ENCODE results near the gene BIRC7. TPM values are rescaled to one million over a fixed set of nuclear protein-coding genes. Genes with fewer than 3 reads are reported as not detected.

BIRC7 gene
- total RNA-seq, 1 experiment from 2014 or later, result 0.17 TPM

GRCh38 chr20:63223826-63224207, 11.9 kb upstream of the BIRC7 start:
- peaks cover 5% of the 10 kb centered on the region for H3K4me1 Mint-ChIP-seq
- H3K9me3 Mint-ChIP-seq, result no peaks in the 10 kb centered on the region
- no peaks in the 10 kb centered on the region for H3K36me3 Mint-ChIP-seq
- ChIA-PET POLR2A (interaction anchor here (0.7 to 1.9 kb wide), 3 partner anchors 9 to 31 kb away, joined by 3 to 4 read pairs (median 4); no protein-coding TSS in a partner anchor), CTCF (interaction anchor here (0.5 to 4.8 kb wide), 74 partner anchors 9 to 671 kb away, joined by 3 to 173 read pairs (median 5); partner anchors contain the start of genes ARFGAP1, BIRC7, COL20A1 and NKAIN4)
- H3K27ac Mint-ChIP-seq, result no peak overlapping the region
- ATAC-seq (no peak), DNase-seq (ENCODE audit: low spot score) (no peak)
- no peak overlapping the region for H3K4me3 Mint-ChIP-seq
- TF ChIP-seq ZNF281 (CRISPR knock-in tag; IDR thresholded peaks at IDR 0.05) (no peak), KAT7 (CRISPR knock-in tag; IDR thresholded peaks at IDR 0.05; ENCODE audit: borderline replicate concordance) (no peak), ATF3 (CRISPR knock-in tag; conservative IDR thresholded peaks at IDR 0.05) (no peak)
- H3K27me3 Mint-ChIP-seq (ENCODE audit: low read depth), result peaks cover 4% of the 10 kb centered on the region; the same call in 1 of the 2 replicates

GRCh38 chr20:63224412-63225081, 11.2 kb upstream of the BIRC7 start:
- peak overlapping the region; percentile 53; the same call in 1 of the 2 replicates for H3K27ac Mint-ChIP-seq
- POLR2A ChIA-PET, result interaction anchor here (1.2 to 1.9 kb wide), 2 partner anchors 28 to 30 kb away, joined by 4 read pairs; no protein-coding TSS in a partner anchor
- TF ChIP-seq ZNF532 (CRISPR knock-in tag; IDR thresholded peaks at IDR 0.05; ENCODE audit: borderline replicate concordance) (no peak), NFYB (CRISPR knock-in tag; conservative IDR thresholded peaks at IDR 0.05; ENCODE audit: low read depth) (no peak), GRHL2 (CRISPR knock-in tag; IDR thresholded peaks at IDR 0.05; ENCODE audit: insufficient replicate concordance, severe bottlenecking) (no peak), ZNF512 (CRISPR knock-in tag; IDR thresholded peaks at IDR 0.05; ENCODE audit: borderline replicate concordance) (no peak), SMAD3 (CRISPR knock-in tag; IDR thresholded peaks at IDR 0.05; ENCODE audit: borderline replicate concordance) (no peak), ATF6 (CRISPR knock-in tag; IDR thresholded peaks at IDR 0.05) (no peak), FOXP1 (CRISPR knock-in tag; IDR thresholded peaks at IDR 0.05; ENCODE audit: borderline replicate concordance) (no peak), CREM (CRISPR knock-in tag; IDR thresholded peaks at IDR 0.05) (no peak), ZSCAN18 (CRISPR knock-in tag; IDR thresholded peaks at IDR 0.05) (no peak), ZNF281 (CRISPR knock-in tag; IDR thresholded peaks at IDR 0.05) (no peak), E2F1 (CRISPR knock-in tag; IDR thresholded peaks at IDR 0.05) (no peak)

More at GRCh38 chr20:63224412-63225081, 11.2 kb upstream of the BIRC7 start:
- CTCF ChIA-PET, result interaction anchor here (0.6 to 4.8 kb wide), 42 partner anchors 10 to 409 kb away, joined by 3 to 173 read pairs (median 11); partner anchors contain the start of genes ARFGAP1, BIRC7, COL20A1 and NKAIN4
- DNase-seq (ENCODE audit: low spot score) (no peak), ATAC-seq (peak; percentile 8; the same call in 1 of the 2 replicates)
- H3K4me3 Mint-ChIP-seq, result no peak overlapping the region
- H3K27me3 Mint-ChIP-seq (ENCODE audit: low read depth), result peaks cover 7% of the 10 kb centered on the region; the same call in 1 of the 2 replicates
- no peaks in the 10 kb centered on the region for H3K36me3 Mint-ChIP-seq
- H3K4me1 Mint-ChIP-seq, result peaks cover 13% of the 10 kb centered on the region
- no peaks in the 10 kb centered on the region for H3K9me3 Mint-ChIP-seq

Measured in WTC11 (cell line).